Measurements from ENCODE around the gene GET3.
"Not testable (repeated sequence)": the region's sequence is repeated elsewhere in the genome, so short reads cannot be mapped to it uniquely, and the experiment has no call there.

The GET3 gene

GRCh38 chr19:12725612-12726011 is 11.7 kb upstream of the GET3 start:
- H3K27me3 ChIP-seq (ENCODE audit: control insufficient read depth in 5 of 5, insufficient read depth in 4 of 5, low read length in 5 of 5); H3K27ac ChIP-seq (ENCODE audit: low read depth, low read length); H3K9me3 ChIP-seq (ENCODE audit: control insufficient read depth in 5 of 5, low read length in 5 of 5); H3K4me3 ChIP-seq (ENCODE audit: low read depth in 1 of 5, low read length in 5 of 5); H3K9ac ChIP-seq (ENCODE audit: low read length in 5 of 5): not testable (repeated sequence)
- Histone ChIP-seq H3K4me1 (ENCODE audit: control insufficient read depth in 5 of 5, insufficient read depth in 5 of 5, low read length in 5 of 5) (peaks cover 11 to 34% (median 30%) of the 10 kb centered on the region in 5 donors), H3K36me3 (ENCODE audit: control insufficient read depth in 5 of 5, insufficient read depth in 5 of 5, low read length in 5 of 5) (peaks cover 0 to 29% (median 23%) of the 10 kb centered on the region in 5 donors)

- H3K4me3 ChIP-seq (ENCODE audit: low read depth in 1 of 5, low read length in 5 of 5), result no peak overlapping the region
- H3K27me3 ChIP-seq (ENCODE audit: control insufficient read depth in 5 of 5, insufficient read depth in 4 of 5, low read length in 5 of 5), result no peaks in the 10 kb centered on the region
- peaks cover 0 to 39% (median 33%) of the 10 kb centered on the region in 5 donors for H3K36me3 ChIP-seq (ENCODE audit: control insufficient read depth in 5 of 5, insufficient read depth in 5 of 5, low read length in 5 of 5)
- no peak overlapping the region for H3K27ac ChIP-seq (ENCODE audit: low read depth, low read length)
- peaks cover 9 to 26% (median 22%) of the 10 kb centered on the region in 5 donors for H3K4me1 ChIP-seq (ENCODE audit: control insufficient read depth in 5 of 5, insufficient read depth in 5 of 5, low read length in 5 of 5)
- H3K9ac ChIP-seq (ENCODE audit: low read length in 5 of 5), result no peak overlapping the region
- no peaks in the 10 kb centered on the region for H3K9me3 ChIP-seq (ENCODE audit: control insufficient read depth in 5 of 5, low read length in 5 of 5)
Measured at GRCh38 chr19:12726988-12727316, 10.3 kb upstream of the GET3 start.

DNA sequence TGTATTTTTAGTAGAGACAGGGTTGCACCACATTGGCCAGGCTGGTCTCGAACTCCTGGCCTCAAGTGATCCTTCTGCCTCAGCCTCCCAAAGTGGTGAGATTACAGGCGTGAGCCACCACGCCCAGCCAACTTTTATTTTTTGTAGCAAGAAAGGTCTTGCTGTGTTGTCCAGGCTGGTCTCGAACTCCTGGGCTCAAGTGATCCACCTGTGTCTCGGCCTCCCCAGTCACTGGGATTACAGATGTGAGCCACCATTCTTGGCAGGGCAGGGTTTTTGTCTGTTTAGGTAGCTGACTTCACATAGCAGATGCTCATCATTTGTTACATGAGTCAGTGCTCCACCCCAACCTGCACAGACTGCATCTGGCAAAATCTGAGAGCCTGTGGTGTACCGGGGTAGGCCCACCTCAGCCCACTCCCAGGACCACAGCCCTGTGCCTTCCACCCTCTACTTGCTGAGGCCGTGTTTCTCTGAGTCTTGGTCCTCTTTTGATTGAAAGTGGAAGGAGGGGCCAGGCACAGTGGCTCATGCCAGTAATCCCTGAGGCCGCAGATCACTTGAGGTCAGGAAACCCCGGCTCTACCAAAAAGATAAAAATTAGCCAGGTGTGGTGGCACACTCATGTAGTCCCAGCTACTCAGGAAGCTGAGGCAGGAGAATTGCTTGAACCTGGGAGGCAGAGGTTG is 9.4 kb upstream of the GET3 start:
- no peaks in the 10 kb centered on the region for H3K9me3 ChIP-seq (ENCODE audit: control insufficient read depth in 5 of 5, low read length in 5 of 5)
- no peak overlapping the region for H3K27ac ChIP-seq (ENCODE audit: low read depth, low read length)
- H3K4me1 ChIP-seq (ENCODE audit: control insufficient read depth in 5 of 5, insufficient read depth in 5 of 5, low read length in 5 of 5), result peaks cover 11 to 32% (median 28%) of the 10 kb centered on the region in 5 donors
- H3K36me3 ChIP-seq (ENCODE audit: control insufficient read depth in 5 of 5, insufficient read depth in 5 of 5, low read length in 5 of 5), result peaks cover 0 to 43% (median 33%) of the 10 kb centered on the region in 5 donors
- H3K4me3 ChIP-seq (ENCODE audit: low read depth in 1 of 5, low read length in 5 of 5), result no peak overlapping the region
- H3K9ac ChIP-seq (ENCODE audit: low read length in 5 of 5), result no peak overlapping the region
- H3K27me3 ChIP-seq (ENCODE audit: control insufficient read depth in 5 of 5, insufficient read depth in 4 of 5, low read length in 5 of 5), result no peaks in the 10 kb centered on the region

DNA sequence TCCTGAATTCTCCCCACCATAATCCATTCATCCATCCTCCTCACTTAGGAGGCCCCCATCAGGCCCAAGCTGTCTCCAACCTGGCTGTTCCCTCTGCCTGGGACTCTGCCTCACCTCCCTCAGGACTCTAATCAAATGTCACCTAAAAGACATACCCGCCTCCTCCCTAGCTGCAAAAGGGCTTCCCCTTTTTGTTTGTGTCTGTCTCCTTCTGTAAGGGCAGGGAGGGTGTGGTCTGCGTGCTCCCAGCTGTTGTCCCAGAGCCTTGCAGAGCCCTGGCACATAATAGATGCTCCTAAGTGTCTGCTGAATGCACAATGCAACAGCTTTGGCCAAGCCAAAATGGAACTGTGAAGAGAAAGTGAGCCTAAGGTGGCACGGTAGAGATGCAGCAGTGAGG is 7.2 kb upstream of the GET3 start:
- H3K27me3 ChIP-seq (ENCODE audit: control insufficient read depth in 5 of 5, insufficient read depth in 4 of 5, low read length in 5 of 5), result no peaks in the 10 kb centered on the region
- no peak overlapping the region for H3K4me3 ChIP-seq (ENCODE audit: low read depth in 1 of 5, low read length in 5 of 5)
- peaks cover 0 to 43% (median 33%) of the 10 kb centered on the region in 5 donors for H3K36me3 ChIP-seq (ENCODE audit: control insufficient read depth in 5 of 5, insufficient read depth in 5 of 5, low read length in 5 of 5)
- H3K9me3 ChIP-seq (ENCODE audit: control insufficient read depth in 5 of 5, low read length in 5 of 5), result no peaks in the 10 kb centered on the region
- H3K4me1 ChIP-seq (ENCODE audit: control insufficient read depth in 5 of 5, insufficient read depth in 5 of 5, low read length in 5 of 5), result peaks cover 10 to 31% (median 26%) of the 10 kb centered on the region in 5 donors
- H3K27ac ChIP-seq (ENCODE audit: low read depth, low read length), result no peak overlapping the region
- H3K9ac ChIP-seq (ENCODE audit: low read length in 5 of 5), result no peak overlapping the region

DNA sequence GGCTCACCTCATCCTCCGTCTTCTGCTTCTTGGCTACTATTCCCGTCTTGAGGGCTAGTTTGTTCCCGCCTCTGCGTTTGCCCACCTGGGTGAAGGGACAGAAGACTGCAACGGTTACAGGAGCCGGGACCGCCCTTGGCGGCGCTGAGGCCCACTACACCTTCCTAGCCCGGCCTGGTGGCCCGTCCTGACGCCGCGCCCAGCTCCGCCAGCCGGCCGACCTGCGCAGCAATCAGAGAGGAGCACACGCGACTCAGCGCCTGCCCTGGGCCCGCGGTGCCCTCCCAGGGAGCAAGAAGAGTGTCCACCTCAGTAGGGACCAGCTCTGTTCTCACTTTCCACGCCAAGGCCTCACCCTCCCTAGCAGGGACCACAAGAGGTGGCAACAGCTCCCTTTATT is 6.0 kb upstream of the GET3 start:
- peaks cover 0 to 43% (median 33%) of the 10 kb centered on the region in 5 donors for H3K36me3 ChIP-seq (ENCODE audit: control insufficient read depth in 5 of 5, insufficient read depth in 5 of 5, low read length in 5 of 5)
- no peaks in the 10 kb centered on the region for H3K9me3 ChIP-seq (ENCODE audit: control insufficient read depth in 5 of 5, low read length in 5 of 5)
- H3K4me3 ChIP-seq (ENCODE audit: low read depth in 1 of 5, low read length in 5 of 5), result no peak overlapping the region
- H3K27me3 ChIP-seq (ENCODE audit: control insufficient read depth in 5 of 5, insufficient read depth in 4 of 5, low read length in 5 of 5), result no peaks in the 10 kb centered on the region
- H3K9ac ChIP-seq (ENCODE audit: low read length in 5 of 5), result no peak overlapping the region
- H3K27ac ChIP-seq (ENCODE audit: low read depth, low read length), result no peak overlapping the region
- peaks cover 10 to 34% (median 28%) of the 10 kb centered on the region in 5 donors for H3K4me1 ChIP-seq (ENCODE audit: control insufficient read depth in 5 of 5, insufficient read depth in 5 of 5, low read length in 5 of 5)

- Histone ChIP-seq H3K9ac (ENCODE audit: low read length in 5 of 5) (peak overlapping the region; percentile 59 to 97 (median 93)), H3K36me3 (ENCODE audit: control insufficient read depth in 5 of 5, insufficient read depth in 5 of 5, low read length in 5 of 5) (peaks cover 0 to 36% (median 29%) of the 10 kb centered on the region in 5 donors), H3K27me3 (ENCODE audit: control insufficient read depth in 5 of 5, insufficient read depth in 4 of 5, low read length in 5 of 5) (no peaks in the 10 kb centered on the region), H3K9me3 (ENCODE audit: control insufficient read depth in 5 of 5, low read length in 5 of 5) (no peaks in the 10 kb centered on the region), H3K4me3 (ENCODE audit: low read depth in 1 of 5, low read length in 5 of 5) (peak overlapping the region; percentile 75 to 90 (median 88)), H3K27ac (ENCODE audit: low read depth, low read length) (peak overlapping the region; percentile 86), H3K4me1 (ENCODE audit: control insufficient read depth in 5 of 5, insufficient read depth in 5 of 5, low read length in 5 of 5) (peaks cover 17 to 54% (median 43%) of the 10 kb centered on the region in 5 donors)
Measured at GRCh38 chr19:12733369-12734214, 3.7 kb upstream of the GET3 start.

DNA sequence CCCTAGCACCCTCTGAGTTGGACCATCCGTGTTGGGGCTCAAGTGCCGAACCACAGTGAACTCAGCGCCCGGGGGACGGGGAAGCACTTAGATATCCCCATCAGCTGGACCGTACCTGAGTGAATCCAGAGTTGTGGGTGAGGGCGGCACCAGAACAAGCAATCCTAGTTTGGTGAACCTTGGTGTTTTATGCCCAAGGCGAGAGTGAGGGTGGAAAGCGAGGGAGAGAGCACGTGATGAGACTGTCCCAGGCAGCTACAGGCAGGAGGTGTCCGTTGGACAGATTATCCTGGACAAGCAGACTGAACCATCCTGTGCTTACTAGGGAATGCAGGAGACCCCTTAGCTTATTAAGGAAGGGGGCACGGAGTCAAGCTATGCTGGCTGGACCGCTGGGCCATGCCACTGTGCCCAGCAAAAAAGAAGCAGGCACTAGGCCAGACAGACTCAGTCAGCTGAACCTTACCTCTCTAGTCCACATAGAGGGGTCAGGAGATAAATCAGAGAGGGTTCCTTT is 596 bp downstream of the GET3 start:
- H3K27ac ChIP-seq (ENCODE audit: low read depth, low read length), result peak overlapping the region; percentile 89
- H3K4me3 ChIP-seq (ENCODE audit: low read depth in 1 of 5, low read length in 5 of 5), result peak overlapping the region; percentile 85 to 95 (median 90)
- peaks cover 0 to 29% (median 20%) of the 10 kb centered on the region in 5 donors for H3K36me3 ChIP-seq (ENCODE audit: control insufficient read depth in 5 of 5, insufficient read depth in 5 of 5, low read length in 5 of 5)

GRCh38 chr19:12745166-12745897 is 8.0 kb downstream of the GET3 start:
- Histone ChIP-seq H3K27me3 (ENCODE audit: control insufficient read depth in 5 of 5, insufficient read depth in 4 of 5, low read length in 5 of 5) (peaks cover 1 to 7% (median 6%) of the 10 kb centered on the region in 5 donors), H3K4me3 (ENCODE audit: low read depth in 1 of 5, low read length in 5 of 5) (no peak overlapping the region), H3K36me3 (ENCODE audit: control insufficient read depth in 5 of 5, insufficient read depth in 5 of 5, low read length in 5 of 5) (peaks cover 0 to 62% (median 49%) of the 10 kb centered on the region in 5 donors), H3K4me1 (ENCODE audit: control insufficient read depth in 5 of 5, insufficient read depth in 5 of 5, low read length in 5 of 5) (no peaks in the 10 kb centered on the region), H3K9ac (ENCODE audit: low read length in 5 of 5) (no peak overlapping the region), H3K9me3 (ENCODE audit: control insufficient read depth in 5 of 5, low read length in 5 of 5) (peaks cover 0 to 8% (median 3%) of the 10 kb centered on the region in 5 donors), H3K27ac (ENCODE audit: low read depth, low read length) (no peak overlapping the region)

More for the DNA sequence above, 596 bp downstream of the GET3 start:
- Histone ChIP-seq H3K9ac (ENCODE audit: low read length in 5 of 5) (peak overlapping the region; percentile 1 to 83 (median 75)), H3K27me3 (ENCODE audit: control insufficient read depth in 5 of 5, insufficient read depth in 4 of 5, low read length in 5 of 5) (no peaks in the 10 kb centered on the region), H3K9me3 (ENCODE audit: control insufficient read depth in 5 of 5, low read length in 5 of 5) (no peaks in the 10 kb centered on the region), H3K4me1 (ENCODE audit: control insufficient read depth in 5 of 5, insufficient read depth in 5 of 5, low read length in 5 of 5) (peaks cover 13 to 38% (median 30%) of the 10 kb centered on the region in 5 donors)

- Histone ChIP-seq H3K9me3 (ENCODE audit: control insufficient read depth in 5 of 5, low read length in 5 of 5) (peaks cover 0 to 8% (median 3%) of the 10 kb centered on the region in 5 donors), H3K4me3 (ENCODE audit: low read depth in 1 of 5, low read length in 5 of 5) (no peak overlapping the region), H3K27ac (ENCODE audit: low read depth, low read length) (no peak overlapping the region), H3K9ac (ENCODE audit: low read length in 5 of 5) (no peak overlapping the region), H3K36me3 (ENCODE audit: control insufficient read depth in 5 of 5, insufficient read depth in 5 of 5, low read length in 5 of 5) (peaks cover 0 to 44% (median 37%) of the 10 kb centered on the region in 5 donors), H3K4me1 (ENCODE audit: control insufficient read depth in 5 of 5, insufficient read depth in 5 of 5, low read length in 5 of 5) (no peaks in the 10 kb centered on the region), H3K27me3 (ENCODE audit: control insufficient read depth in 5 of 5, insufficient read depth in 4 of 5, low read length in 5 of 5) (peaks cover 10 to 27% (median 21%) of the 10 kb centered on the region in 5 donors)
Measured at GRCh38 chr19:12748489-12748888, 11.2 kb downstream of the GET3 start.

All from subcutaneous abdominal adipose tissue (tissue), 5 donors.